22Rv1 (cell line): ENCODE measurements around the gene NAT9.

Experiments
- ZFX ChIP-seq: fragments of 450-650 bp; IDR thresholded peaks from 2 replicates; pipeline ENCODE4 v1.6.1; 2017; ENCODE audit warnings: antibody characterized with exemption, borderline replicate concordance
- TF ChIP-seq, protein P1 (sequence below): fragments of 450-650 bp; IDR thresholded peaks from 2 replicates; pipeline ENCODE4 v1.5.1; 2017; ENCODE audit warnings: mild to moderate bottlenecking

DNA sequence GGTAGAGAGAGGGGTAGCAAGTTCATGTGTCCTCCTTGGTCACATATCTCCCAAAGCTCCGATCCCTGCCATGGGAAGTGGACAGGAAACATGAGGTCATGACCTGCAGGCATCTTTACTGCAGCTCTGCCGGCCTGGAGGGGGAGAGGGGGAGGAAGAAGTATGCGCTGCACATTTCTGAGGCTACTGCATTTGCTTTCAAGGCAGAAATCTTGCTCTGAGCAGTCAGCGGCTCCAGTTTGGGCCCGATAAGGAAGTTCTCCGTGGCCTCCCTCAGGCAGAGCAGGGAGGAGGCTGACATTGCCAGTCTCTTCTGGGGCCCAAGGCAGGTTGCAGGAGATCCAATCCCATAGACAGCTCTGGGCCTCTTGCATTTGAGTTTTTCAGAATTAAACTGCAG lies 29.2 kb downstream of the NAT9 start:
- TF ChIP-seq, protein P1, sequence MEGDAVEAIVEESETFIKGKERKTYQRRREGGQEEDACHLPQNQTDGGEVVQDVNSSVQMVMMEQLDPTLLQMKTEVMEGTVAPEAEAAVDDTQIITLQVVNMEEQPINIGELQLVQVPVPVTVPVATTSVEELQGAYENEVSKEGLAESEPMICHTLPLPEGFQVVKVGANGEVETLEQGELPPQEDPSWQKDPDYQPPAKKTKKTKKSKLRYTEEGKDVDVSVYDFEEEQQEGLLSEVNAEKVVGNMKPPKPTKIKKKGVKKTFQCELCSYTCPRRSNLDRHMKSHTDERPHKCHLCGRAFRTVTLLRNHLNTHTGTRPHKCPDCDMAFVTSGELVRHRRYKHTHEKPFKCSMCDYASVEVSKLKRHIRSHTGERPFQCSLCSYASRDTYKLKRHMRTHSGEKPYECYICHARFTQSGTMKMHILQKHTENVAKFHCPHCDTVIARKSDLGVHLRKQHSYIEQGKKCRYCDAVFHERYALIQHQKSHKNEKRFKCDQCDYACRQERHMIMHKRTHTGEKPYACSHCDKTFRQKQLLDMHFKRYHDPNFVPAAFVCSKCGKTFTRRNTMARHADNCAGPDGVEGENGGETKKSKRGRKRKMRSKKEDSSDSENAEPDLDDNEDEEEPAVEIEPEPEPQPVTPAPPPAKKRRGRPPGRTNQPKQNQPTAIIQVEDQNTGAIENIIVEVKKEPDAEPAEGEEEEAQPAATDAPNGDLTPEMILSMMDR = no peak
- no peak for TF ChIP-seq ZFX
